Liver (tissue), 9 donors: ENCODE results near the gene IRF2. TPM values are rescaled to one million over a fixed set of nuclear protein-coding genes. Genes with fewer than 3 reads are reported as not detected.

Experiments used
- DNase-seq: peaks from one replicate; pipeline ENCODE4 v3.0.0-alpha.2; 2017; ENCODE audit warnings: low spot score
- H3K27ac ChIP-seq, 2 donors: one replicate each; pipeline ENCODE4 v1.7.0; 2013; ENCODE audit warnings: inconsistent platforms in 2 of 2, low read length in 2 of 2, control low read depth in 1 of 2, low read depth in 1 of 2, mild to moderate bottlenecking in 1 of 2
- H3K27me3 ChIP-seq, 4 donors: one replicate each; pipeline versions ENCODE4 v1.6.1 to v1.7.0; 2013; ENCODE audit warnings: low read length in 3 of 4, inconsistent platforms in 1 of 4, mild to moderate bottlenecking in 1 of 4, moderate library complexity in 1 of 4; ENCODE audit not compliant: control insufficient read depth in 4 of 4, insufficient read depth in 4 of 4
- H3K36me3 ChIP-seq, 4 donors: one replicate each; pipeline versions ENCODE4 v1.6.1 to v1.7.0; 2013; ENCODE audit warnings: low read length in 3 of 4, mild to moderate bottlenecking in 3 of 4, low read depth in 1 of 4, moderate library complexity in 1 of 4; ENCODE audit not compliant: control insufficient read depth in 4 of 4, insufficient read depth in 3 of 4
- H3K4me1 ChIP-seq, 4 donors: one replicate each; pipeline versions ENCODE4 v1.6.1 to v1.7.0; 2013; ENCODE audit warnings: low read length in 3 of 4, mild to moderate bottlenecking in 3 of 4, moderate library complexity in 1 of 4; ENCODE audit not compliant: control insufficient read depth in 4 of 4, insufficient read depth in 4 of 4
- H3K4me3 ChIP-seq, 3 donors: one replicate each; pipeline versions ENCODE4 v1.6.1 to v1.7.0; 2013; ENCODE audit warnings: low read length in 3 of 3, control low read depth in 1 of 3, low read depth in 1 of 3, mild to moderate bottlenecking in 1 of 3
- H3K9ac ChIP-seq, 2 donors: one replicate each; pipeline ENCODE4 v1.7.0; 2013; ENCODE audit warnings: low read length in 2 of 2, mild to moderate bottlenecking in 2 of 2, moderate library complexity in 2 of 2, control low read depth in 1 of 2, low read depth in 1 of 2
- H3K9me3 ChIP-seq, 4 donors: one replicate each; pipeline versions ENCODE4 v1.6.1 to v1.7.0; 2013; ENCODE audit warnings: low read length in 3 of 4; ENCODE audit not compliant: control insufficient read depth in 4 of 4
- ATF3 ChIP-seq: IDR thresholded peaks from 2 replicates; pipeline ENCODE4 v1.6.1; 2016; ENCODE audit warnings: antibody characterized with exemption
- CTCF ChIP-seq: fragments of 150-350 bp; IDR thresholded peaks from 2 replicates; pipeline ENCODE4 v1.5.1; 2017; ENCODE audit warnings: improper control_type of control experiment, low read depth, low read length; ENCODE audit not compliant: missing input control
- EGR1 ChIP-seq, 2 donors: IDR thresholded peaks; 2 replicates each; pipeline ENCODE4 v1.6.1; 2016 to 2018; ENCODE audit warnings: antibody characterized with exemption in 2 of 2, low read depth in 2 of 2
- FOXA1 ChIP-seq: IDR thresholded peaks from 2 replicates; pipeline ENCODE4 v1.6.1; 2016; ENCODE audit warnings: antibody characterized with exemption
- FOXA2 ChIP-seq: IDR thresholded peaks from 2 replicates; pipeline ENCODE4 v1.6.1; 2016; ENCODE audit warnings: antibody characterized with exemption
- GABPA ChIP-seq, 2 donors: IDR thresholded peaks in 1 of 2; conservative IDR thresholded peaks in 1 of 2; 2 replicates each; pipeline ENCODE4 v1.6.1; 2016; ENCODE audit warnings: antibody characterized with exemption in 2 of 2, mild to moderate bottlenecking in 1 of 2, moderate library complexity in 1 of 2
- HNF4A ChIP-seq, 2 donors: conservative IDR thresholded peaks; 2 replicates each; pipeline ENCODE4 v1.6.1; 2016; ENCODE audit warnings: antibody characterized with exemption in 2 of 2, mild to moderate bottlenecking in 2 of 2
- HNF4G ChIP-seq: IDR thresholded peaks from 2 replicates; pipeline ENCODE4 v1.6.1; 2016; ENCODE audit warnings: antibody characterized with exemption
- JUND ChIP-seq, 2 donors: IDR thresholded peaks; 2 replicates each; pipeline ENCODE4 v1.6.1; 2016; ENCODE audit warnings: antibody characterized with exemption in 2 of 2
- MAX ChIP-seq: IDR thresholded peaks from 2 replicates; pipeline ENCODE4 v1.6.1; 2016; ENCODE audit warnings: antibody characterized with exemption
- NR2F2 ChIP-seq: IDR thresholded peaks from 2 replicates; pipeline ENCODE4 v1.6.1; 2016; ENCODE audit warnings: antibody characterized with exemption
- RAD21 ChIP-seq, 2 donors: IDR thresholded peaks; 2 replicates each; pipeline ENCODE4 v1.6.1; 2016; ENCODE audit warnings: antibody characterized with exemption in 2 of 2, mild to moderate bottlenecking in 2 of 2
- REST ChIP-seq: IDR thresholded peaks from 2 replicates; pipeline ENCODE4 v1.6.1; 2016; ENCODE audit warnings: antibody characterized with exemption, mild to moderate bottlenecking
- RXRA ChIP-seq, 2 donors: IDR thresholded peaks; 2 replicates each; pipeline ENCODE4 v1.6.1; 2017 to 2018; ENCODE audit warnings: antibody characterized with exemption in 2 of 2, mild to moderate bottlenecking in 1 of 2
- SP1 ChIP-seq: IDR thresholded peaks from 2 replicates; pipeline ENCODE4 v1.6.1; 2018; ENCODE audit warnings: antibody characterized with exemption, mild to moderate bottlenecking
- TAF1 ChIP-seq: conservative IDR thresholded peaks from 2 replicates; pipeline ENCODE4 v1.6.1; 2016; ENCODE audit warnings: antibody characterized with exemption, mild to moderate bottlenecking
- YY1 ChIP-seq: IDR thresholded peaks from 2 replicates; pipeline ENCODE4 v1.6.1; 2016; ENCODE audit warnings: antibody characterized with exemption, mild to moderate bottlenecking
- ZBTB33 ChIP-seq: IDR thresholded peaks from 2 replicates; pipeline ENCODE4 v1.6.1; 2016; ENCODE audit warnings: antibody characterized with exemption
- WGBS: extraction: QIAGEN DNeasy Blood & Tissue Kit; methylation state at CpG from one replicate; pipeline ENCODE4 v1.1.7; 2013; 5-methylcytosine and 5-hydroxymethylcytosine counted together
- polyA plus RNA-seq, 2 donors: library from polyadenylated mRNA; stranded (reverse) in 1 of 2; unstranded in 1 of 2; fragments of 200-250 nt in 1 of 2; fragments of >200 nt in 1 of 2; fragmentation: Nextera tagmentation in 1 of 2; extraction: Ambion mirVana in 1 of 2; gene quantifications; one replicate each; pipeline versions ENCODE4 v1.2.1 to v1.2.3, GENCODE V29; 2013 to 2015
- total RNA-seq, 2 donors: library from RNA; depleted of rRNA; stranded (reverse); fragments of >200 nt; gene quantifications; one replicate each; pipeline ENCODE4 v1.2.3, GENCODE V29; 2014
- donor health status: healthy.
- donor health status: healthy.
- donor health status: healthy.
- donor health status: healthy.
- donor health status: healthy.

IRF2 gene
- total and polyA plus RNA-seq, 4 donors, result 12.9 to 25.5 (median 22.2) TPM

- no peaks in the 10 kb centered on the region for H3K27me3 ChIP-seq
- DNase-seq, result no peak
- H3K4me1 ChIP-seq, result no peaks in the 10 kb centered on the region
- no peak overlapping the region for H3K4me3 ChIP-seq
- TF ChIP-seq RXRA (IDR thresholded peaks at IDR 0.05) (no peak), REST (no peak), ZBTB33 (no peak)
- WGBS, result 71% methylated on average over 8 of the region's 8 CpGs
- no peak overlapping the region for H3K27ac ChIP-seq
- H3K9me3 ChIP-seq, result no peaks in the 10 kb centered on the region
- H3K9ac ChIP-seq, result peak overlapping the region in 1 of 2 donors; percentile 36
- no peaks in the 10 kb centered on the region for H3K36me3 ChIP-seq
Observed at GRCh38 chr4:184514121-184514988, 40.0 kb upstream of the IRF2 start.

- H3K4me3 ChIP-seq, result no peak overlapping the region
- no peaks in the 10 kb centered on the region for H3K27me3 ChIP-seq
Observed at GRCh38 chr4:184513802-184514120, 39.4 kb upstream of the IRF2 start.

More at GRCh38 chr4:184513802-184514120, 39.4 kb upstream of the IRF2 start:
- WGBS, result 80% methylated on average over 2 of the region's 2 CpGs
- H3K27ac ChIP-seq, result no peak overlapping the region
- TF ChIP-seq RXRA (IDR thresholded peaks at IDR 0.05) (no peak), MAX (no peak), ZBTB33 (no peak), JUND (IDR thresholded peaks at IDR 0.05) (no peak), FOXA2 (no peak), YY1 (no peak), HNF4A (conservative IDR thresholded peaks at IDR 0.05) (no peak), NR2F2 (no peak), TAF1 (no peak), ATF3 (no peak), RAD21 (IDR thresholded peaks at IDR 0.05) (no peak), GABPA (IDR thresholded peaks at IDR 0.05 in 1 of 2, conservative IDR thresholded peaks at IDR 0.05 in 1 of 2) (no peak), FOXA1 (no peak), SP1 (no peak), EGR1 (IDR thresholded peaks at IDR 0.05; ENCODE audit: low read depth in 2 of 2) (no peak), CTCF (no peak), REST (no peak), HNF4G (no peak)
- H3K4me1 ChIP-seq, result no peaks in the 10 kb centered on the region
- DNase-seq, result no peak
- no peak overlapping the region for H3K9ac ChIP-seq
- no peaks in the 10 kb centered on the region for H3K9me3 ChIP-seq
- H3K36me3 ChIP-seq, result no peaks in the 10 kb centered on the region
